ENCODE measurements around the gene ARHGAP31. TPM values are rescaled to one million over a fixed set of nuclear protein-coding genes. Genes with fewer than 3 reads are reported as not detected.

Gene ARHGAP31
- total RNA-seq, 1 experiment from 2014 or later: 7.2 TPM

- H3K4me1 Mint-ChIP-seq: peaks cover 21% of the 10 kb centered on the region
- ATAC-seq (no peak), DNase-seq (ENCODE audit: low spot score) (no peak)
- no peak overlapping the region for H3K4me3 Mint-ChIP-seq
- TF ChIP-seq ZNF232 (CRISPR knock-in tag; IDR thresholded peaks at IDR 0.05) (no peak), GABPB1 (CRISPR knock-in tag; IDR thresholded peaks at IDR 0.05) (no peak), TP53 (CRISPR knock-in tag; IDR thresholded peaks at IDR 0.05) (no peak), ETV6 (CRISPR knock-in tag; IDR thresholded peaks at IDR 0.05) (no peak), ATF6 (CRISPR knock-in tag; IDR thresholded peaks at IDR 0.05) (no peak), ZNF219 (CRISPR knock-in tag; IDR thresholded peaks at IDR 0.05; ENCODE audit: borderline replicate concordance) (no peak), GRHL2 (CRISPR knock-in tag; IDR thresholded peaks at IDR 0.05; ENCODE audit: insufficient replicate concordance, severe bottlenecking) (no peak), E2F4 (CRISPR knock-in tag; IDR thresholded peaks at IDR 0.05; ENCODE audit: borderline replicate concordance, low read depth) (no peak), FOXP4 (CRISPR knock-in tag; IDR thresholded peaks at IDR 0.05) (no peak), MLX (CRISPR knock-in tag; IDR thresholded peaks at IDR 0.05) (no peak), NFATC4 (CRISPR knock-in tag; IDR thresholded peaks at IDR 0.05) (no peak), MAX (CRISPR knock-in tag; IDR thresholded peaks at IDR 0.05) (no peak), CREB1 (CRISPR knock-in tag; IDR thresholded peaks at IDR 0.05) (no peak), MXD4 (CRISPR knock-in tag; IDR thresholded peaks at IDR 0.05; ENCODE audit: borderline replicate concordance) (no peak)
- H3K27me3 Mint-ChIP-seq (ENCODE audit: low read depth): peaks cover 8% of the 10 kb centered on the region; the same call in 1 of the 2 replicates
- peaks cover 9% of the 10 kb centered on the region for H3K9me3 Mint-ChIP-seq
- CTCF ChIA-PET: interaction anchor here (1.0 to 1.4 kb wide), 3 partner anchors 15 to 79 kb away, joined by 3 to 6 read pairs (median 3); partner anchors contain the start of gene B4GALT4
- POLR2A ChIA-PET: no interaction called here
- H3K36me3 Mint-ChIP-seq: peaks cover 6% of the 10 kb centered on the region; the same call in 1 of the 2 replicates
- H3K27ac Mint-ChIP-seq: no peak overlapping the region
Observed at GRCh38 chr3:119309591-119309990, 15.4 kb downstream of the ARHGAP31 start.

GRCh38 chr3:119310071-119310470, 15.9 kb downstream of the ARHGAP31 start:
- TF ChIP-seq FOXP1 (CRISPR knock-in tag; IDR thresholded peaks at IDR 0.05; ENCODE audit: borderline replicate concordance): no peak
- Mint-ChIP-seq H3K9me3 (peaks cover 9% of the 10 kb centered on the region), H3K27ac (no peak overlapping the region), H3K4me3 (no peak overlapping the region), H3K36me3 (peaks cover 6% of the 10 kb centered on the region; the same call in 1 of the 2 replicates), H3K27me3 (ENCODE audit: low read depth) (peaks cover 8% of the 10 kb centered on the region; the same call in 1 of the 2 replicates), H3K4me1 (peaks cover 18% of the 10 kb centered on the region)
- ATAC-seq: peak; percentile 78
- CTCF ChIA-PET: interaction anchor here (0.9 to 1.4 kb wide), 4 partner anchors 15 to 78 kb away, joined by 3 to 6 read pairs (median 4); partner anchors contain the start of gene B4GALT4
- DNase-seq (ENCODE audit: low spot score): no peak
- POLR2A ChIA-PET: no interaction called here

Data from WTC11 (cell line).